K562 (cell line): Measurements from ENCODE around the gene CHST15. TPM values are rescaled to one million over a fixed set of nuclear protein-coding genes. Genes with fewer than 3 reads are reported as not detected.

ENCODE experiments used
- ATAC-seq: fragments of 200-7000 bp; cut with Tn5 transposase; 3 replicates; pipeline ENCODE4 v1.9.1; 2020; ENCODE audit warnings: moderate library complexity
- BruUV-seq: library from RNA; stranded (reverse); fragments of 400-500 nt; replicated peaks from 2 replicates; lab custom pipeline; 2021; lab: Mats Ljungman, UMichigan
- CTCF ChIA-PET: fragments of 300-600 bp; formaldehyde crosslinking; extraction: SDS; loops from one replicate; lab custom pipeline; 2021; ENCODE audit warnings: low intra/inter-chr PET ratio; lab: Yijun Ruan, JAX
- POLR2A ChIA-PET: fragments of 300-600, 350-650 bp; sonication (Branson Sonifier 250); formaldehyde crosslinking; extraction: SDS; loops from one replicate; lab custom pipeline; 2021; ENCODE audit warnings: antibody characterized with exemption, inconsistent platforms; lab: Yijun Ruan, JAX
- DNase-seq, 4 experiments: peaks; one replicate each; pipeline versions ENCODE4 v3.0.0 to v3.0.0-alpha.2; 2011 to 2018; ENCODE audit warnings: low spot score in 3 of 4, mixed read lengths in 3 of 4; ENCODE audit errors: extremely low read depth in 1 of 4
- FAIRE-seq: peaks from 2 replicates; lab custom pipeline; 2011; peaks lifted over from hg19 to GRCh38; lab: Jason Lieb, UNC
- H2AFZ ChIP-seq: 2 replicates; pipeline ENCODE4 v1.6.0; 2011; ENCODE audit warnings: low read depth, low read length, control low read depth, inconsistent platforms
- H3K27ac ChIP-seq: fragments of 200-600 bp; 3 replicates; pipeline ENCODE4 v1.8.0; 2011; ENCODE audit warnings: low read depth, mild to moderate bottlenecking, control low read depth, inconsistent platforms, low read length, moderate library complexity, mixed read lengths; ENCODE audit errors: extremely low read depth
- H3K27me3 ChIP-seq, 2 experiments: fragments of 300-600 bp in 1 of 2; 2 replicates in 1 of 2; 3 replicates in 1 of 2; pipeline versions ENCODE4 v1.6.0 to v1.8.0; 2011; ENCODE audit warnings: inconsistent platforms in 2 of 2, low read length in 2 of 2, mild to moderate bottlenecking in 1 of 2, mixed read lengths in 1 of 2, moderate library complexity in 1 of 2; ENCODE audit not compliant: control insufficient read depth in 2 of 2, insufficient read depth in 2 of 2
- H3K36me3 ChIP-seq: fragments of 300-600 bp; 3 replicates; pipeline ENCODE4 v1.8.0; 2011; ENCODE audit warnings: mild to moderate bottlenecking, low read length, inconsistent platforms; ENCODE audit not compliant: control insufficient read depth, insufficient read depth
- H3K4me1 ChIP-seq, 2 experiments: fragments of 200-600 bp in 1 of 2; replicated peaks in 1 of 2; 2 replicates in 1 of 2; 3 replicates in 1 of 2; pipeline versions ENCODE4 v1.5.1 to v1.8.0; 2011; ENCODE audit warnings: inconsistent platforms in 2 of 2, low read length in 2 of 2, mild to moderate bottlenecking in 1 of 2, mixed read lengths in 1 of 2, moderate library complexity in 1 of 2; ENCODE audit not compliant: control insufficient read depth in 2 of 2, insufficient read depth in 2 of 2
- H3K4me2 ChIP-seq: 2 replicates; pipeline ENCODE4 v1.6.1; 2011; ENCODE audit warnings: low read length, control low read depth, inconsistent platforms, mixed read lengths; ENCODE audit not compliant: insufficient read depth
- H3K4me3 ChIP-seq: fragments of 200-600 bp; sonication (generic), shearing (Covaris generic); 2 replicates; pipeline ENCODE4 v1.5.1; 2016; ENCODE audit warnings: control low read depth, inconsistent platforms
- H3K79me2 ChIP-seq: fragments of 200-600 bp; 3 replicates; pipeline ENCODE4 v1.8.0; 2011; ENCODE audit warnings: low read length, inconsistent platforms; ENCODE audit not compliant: control insufficient read depth, insufficient read depth
- H3K9ac ChIP-seq, 2 experiments: 2 replicates each; pipeline versions ENCODE4 v1.6.0 to v1.6.1; 2011; ENCODE audit warnings: low read depth in 2 of 2, low read length in 2 of 2, control low read depth in 1 of 2, inconsistent platforms in 1 of 2, mild to moderate bottlenecking in 1 of 2, mixed read lengths in 1 of 2; ENCODE audit not compliant: insufficient read depth in 1 of 2
- H3K9me1 ChIP-seq: one replicate; pipeline ENCODE4 v1.6.0; 2011; ENCODE audit warnings: inconsistent platforms, mild to moderate bottlenecking, low read length, moderate library complexity; ENCODE audit not compliant: control insufficient read depth, insufficient read depth
- H3K9me3 ChIP-seq: replicated peaks from 2 replicates; pipeline ENCODE4 v1.5.1; 2011; ENCODE audit warnings: low read depth, low read length, inconsistent platforms; ENCODE audit not compliant: control insufficient read depth, insufficient read depth
- H4K20me1 ChIP-seq: replicated peaks from 2 replicates; pipeline ENCODE4 v1.6.1; 2011; ENCODE audit warnings: low read length, inconsistent platforms, mixed read lengths; ENCODE audit not compliant: control insufficient read depth, insufficient read depth
- BRF1 ChIP-seq: IDR thresholded peaks from 3 replicates; pipeline ENCODE4 v1.6.1; 2011; ENCODE audit warnings: borderline replicate concordance, mild to moderate bottlenecking; ENCODE audit not compliant: insufficient read length; ENCODE audit errors: extremely low read depth
- CREB3L1 ChIP-seq: fragments of 450-650 bp; IDR thresholded peaks from 2 replicates; pipeline ENCODE4 v1.6.1; 2014; ENCODE audit warnings: low read depth, mild to moderate bottlenecking, moderate library complexity, borderline replicate concordance
- E4F1 ChIP-seq: fragments of 250-450 bp; sonication (Bioruptor Pico); IDR thresholded peaks from 2 replicates; pipeline ENCODE4 v1.5.0; 2021; ENCODE audit warnings: mild to moderate bottlenecking, borderline replicate concordance
- NCOA6 ChIP-seq: fragments of 450-650 bp; IDR thresholded peaks from 2 replicates; pipeline ENCODE4 v1.6.1; 2017; ENCODE audit warnings: mild to moderate bottlenecking
- OTX1 ChIP-seq: fragments of 450-650 bp; formaldehyde crosslinking; IDR thresholded peaks from 2 replicates; pipeline ENCODE4 v1.4.0; 2022; ENCODE audit warnings: mild to moderate bottlenecking
- PML ChIP-seq: IDR thresholded peaks from 2 replicates; pipeline ENCODE4 v1.6.1; 2012; ENCODE audit warnings: low read length, inconsistent platforms
- POLR2AphosphoS2 ChIP-seq: IDR thresholded peaks from 2 replicates; pipeline ENCODE4 v1.6.1; 2012; ENCODE audit warnings: low read length, improper control_type of control experiment
- SRSF9 ChIP-seq: fragments of 200-400 bp; formaldehyde crosslinking; IDR thresholded peaks from 2 replicates; pipeline ENCODE4 v1.6.1; 2017; ENCODE audit warnings: low read depth, low read length, borderline replicate concordance
- TSC22D4 ChIP-seq: fragments of 450-650 bp; IDR thresholded peaks from 2 replicates; pipeline ENCODE4 v1.6.1; 2016; ENCODE audit warnings: missing genetic modification characterization, missing biosample characterization, control low read depth
- ZNF143 ChIP-seq: sonication (generic); formaldehyde crosslinking; IDR thresholded peaks from 2 replicates; pipeline ENCODE4 v1.9.0; 2022; ENCODE audit warnings: mild to moderate bottlenecking, missing genetic modification reagents
- ZNF217 ChIP-seq: sonication (generic); formaldehyde crosslinking; IDR thresholded peaks from 2 replicates; pipeline ENCODE4 v1.8.0; 2022; ENCODE audit warnings: mild to moderate bottlenecking, missing genetic modification reagents
- ZNF766 ChIP-seq: fragments of 200-800 bp; sonication (Bioruptor generic); conservative IDR thresholded peaks from 2 replicates; pipeline ENCODE4 v1.6.1; 2016; ENCODE audit warnings: missing genetic modification characterization, missing compliant biosample characterization
- WGBS: fragments of 100-300 bp; shearing (Covaris generic); methylation state at CpG from one replicate; pipeline ENCODE4 v1.1.6; 2016; ENCODE audit warnings: low coverage, mixed read lengths; ENCODE audit not compliant: insufficient coverage; ENCODE audit errors: missing lambda C conversion rate; 5-methylcytosine and 5-hydroxymethylcytosine counted together
- in situ Hi-C: fragments of 300-500 bp; cut with MboI; formaldehyde crosslinking; loops from 4 replicates; pipeline ENCODE4 v1.15.0; 2018; ENCODE audit warnings: inconsistent platforms, mixed read lengths
- intact Hi-C: fragments of 100-400 bp; cut with micrococcal nuclease; formaldehyde crosslinking; loops from 2 replicates; pipeline ENCODE4 v1.14.2; 2022
- polyA plus RNA-seq, 8 experiments: library from polyadenylated mRNA; depleted of rRNA in 4 of 8; stranded (reverse) in 5 of 8; unstranded in 3 of 8; fragments of >200 nt; fragmentation: Nextera tagmentation in 2 of 8; fragmentation: Illumina TruSeq in 1 of 8; extraction: Ambion mirVana in 2 of 8; extraction: Trizol in 1 of 8; gene quantifications; 2 replicates each; pipeline versions ENCODE4 v1.2.1 to v1.2.3, GENCODE V29; 2011 to 2014; ENCODE audit warnings: inconsistent platforms in 1 of 8, missing spikeins in 1 of 8
- total RNA-seq, 7 experiments: library from RNA; depleted of rRNA in 6 of 7; stranded (reverse); fragments of >200 nt in 6 of 7; fragmentation: Illumina TruSeq in 2 of 7; extraction: Trizol in 2 of 7; gene quantifications; 2 replicates each; pipeline versions ENCODE4 v1.2.1 to v1.2.3, GENCODE V29; 2011 to 2021; ENCODE audit warnings: low replicate concordance in 1 of 7
- TF ChIP-seq, protein P1 (sequence below): fragments of 450-650 bp; conservative IDR thresholded peaks from 2 replicates; pipeline ENCODE4 v1.6.1; 2016; ENCODE audit warnings: missing genetic modification characterization, low read depth, mild to moderate bottlenecking, control low read depth, missing compliant biosample characterization
- TF ChIP-seq, protein P2 (sequence below): fragments of 450-650 bp; formaldehyde crosslinking; IDR thresholded peaks from 2 replicates; pipeline ENCODE4 v1.4.0; 2022; ENCODE audit warnings: mild to moderate bottlenecking, moderate library complexity
- TF ChIP-seq, protein P3 (sequence below): fragments of 450-650 bp; IDR thresholded peaks from 2 replicates; pipeline ENCODE4 v1.7.0; 2016; ENCODE audit warnings: borderline replicate concordance

The CHST15 gene
- total and polyA plus RNA-seq, 9 of the 15 experiments (the other 6 are each of a cell fraction or from before 2014, with no cell fraction given), result 0.04 to 0.16 (median 0.08) TPM

GRCh38 chr10:123964953-123965352 lies 128.4 kb downstream of the CHST15 start:
- WGBS, result 21% methylated on average over 2 of the region's 3 CpGs
- Histone ChIP-seq H3K9me3 (no peaks in the 10 kb centered on the region), H3K27ac (no peak overlapping the region), H3K4me1 (no peaks in the 10 kb centered on the region), H2AFZ (no peak overlapping the region), H3K36me3 (no peaks in the 10 kb centered on the region), H3K27me3 (peaks cover 0 to 2% of the 10 kb centered on the region in 2 experiments; a peak in 2 of 5 replicates), H3K9ac (no peak overlapping the region), H4K20me1 (no peaks in the 10 kb centered on the region; the same call in 1 of the 2 replicates), H3K4me2 (no peak overlapping the region), H3K4me3 (no peak overlapping the region), H3K79me2 (no peaks in the 10 kb centered on the region), H3K9me1 (no peaks in the 10 kb centered on the region)
- in situ Hi-C loops (loop anchor here (5.0 to 25.0 kb wide), 2 partner anchors 383 to 928 kb away; no protein-coding TSS in a partner anchor), intact Hi-C loops (loop anchor here (10.0 kb wide), 1 partner anchor 280 kb away; no protein-coding TSS in a partner anchor)
- ATAC-seq, result no peak
- POLR2A ChIA-PET, result interaction anchor here (0.6 kb wide), 1 partner anchor 90 kb away, joined by 3 read pairs; no protein-coding TSS in a partner anchor
- no peak for DNase-seq
- CTCF ChIA-PET, result no interaction called here
- no TSS peak for BruUV-seq
- FAIRE-seq, result no peak
- no peak for TF ChIP-seq BRF1
- TF ChIP-seq TSC22D4 (tag), result no peak
- TF ChIP-seq SRSF9, result no peak
- no peak for TF ChIP-seq CREB3L1
- TF ChIP-seq ZNF766 (CRISPR knock-in tag), result no peak
- no peak for TF ChIP-seq OTX1
- no peak for TF ChIP-seq ZNF217 (CRISPR knock-in tag)
- TF ChIP-seq, protein P1, sequence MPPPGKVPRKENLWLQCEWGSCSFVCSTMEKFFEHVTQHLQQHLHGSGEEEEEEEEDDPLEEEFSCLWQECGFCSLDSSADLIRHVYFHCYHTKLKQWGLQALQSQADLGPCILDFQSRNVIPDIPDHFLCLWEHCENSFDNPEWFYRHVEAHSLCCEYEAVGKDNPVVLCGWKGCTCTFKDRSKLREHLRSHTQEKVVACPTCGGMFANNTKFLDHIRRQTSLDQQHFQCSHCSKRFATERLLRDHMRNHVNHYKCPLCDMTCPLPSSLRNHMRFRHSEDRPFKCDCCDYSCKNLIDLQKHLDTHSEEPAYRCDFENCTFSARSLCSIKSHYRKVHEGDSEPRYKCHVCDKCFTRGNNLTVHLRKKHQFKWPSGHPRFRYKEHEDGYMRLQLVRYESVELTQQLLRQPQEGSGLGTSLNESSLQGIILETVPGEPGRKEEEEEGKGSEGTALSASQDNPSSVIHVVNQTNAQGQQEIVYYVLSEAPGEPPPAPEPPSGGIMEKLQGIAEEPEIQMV (tag), result no peak
- TF ChIP-seq POLR2AphosphoS2, result no peak
- TF ChIP-seq, protein P2, sequence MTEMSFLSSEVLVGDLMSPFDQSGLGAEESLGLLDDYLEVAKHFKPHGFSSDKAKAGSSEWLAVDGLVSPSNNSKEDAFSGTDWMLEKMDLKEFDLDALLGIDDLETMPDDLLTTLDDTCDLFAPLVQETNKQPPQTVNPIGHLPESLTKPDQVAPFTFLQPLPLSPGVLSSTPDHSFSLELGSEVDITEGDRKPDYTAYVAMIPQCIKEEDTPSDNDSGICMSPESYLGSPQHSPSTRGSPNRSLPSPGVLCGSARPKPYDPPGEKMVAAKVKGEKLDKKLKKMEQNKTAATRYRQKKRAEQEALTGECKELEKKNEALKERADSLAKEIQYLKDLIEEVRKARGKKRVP (CRISPR knock-in tag), result no peak
- TF ChIP-seq, protein P3, sequence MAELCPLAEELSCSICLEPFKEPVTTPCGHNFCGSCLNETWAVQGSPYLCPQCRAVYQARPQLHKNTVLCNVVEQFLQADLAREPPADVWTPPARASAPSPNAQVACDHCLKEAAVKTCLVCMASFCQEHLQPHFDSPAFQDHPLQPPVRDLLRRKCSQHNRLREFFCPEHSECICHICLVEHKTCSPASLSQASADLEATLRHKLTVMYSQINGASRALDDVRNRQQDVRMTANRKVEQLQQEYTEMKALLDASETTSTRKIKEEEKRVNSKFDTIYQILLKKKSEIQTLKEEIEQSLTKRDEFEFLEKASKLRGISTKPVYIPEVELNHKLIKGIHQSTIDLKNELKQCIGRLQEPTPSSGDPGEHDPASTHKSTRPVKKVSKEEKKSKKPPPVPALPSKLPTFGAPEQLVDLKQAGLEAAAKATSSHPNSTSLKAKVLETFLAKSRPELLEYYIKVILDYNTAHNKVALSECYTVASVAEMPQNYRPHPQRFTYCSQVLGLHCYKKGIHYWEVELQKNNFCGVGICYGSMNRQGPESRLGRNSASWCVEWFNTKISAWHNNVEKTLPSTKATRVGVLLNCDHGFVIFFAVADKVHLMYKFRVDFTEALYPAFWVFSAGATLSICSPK, result no peak
- TF ChIP-seq ZNF143 (CRISPR knock-in tag), result no peak
- TF ChIP-seq PML, result no peak
- no peak for TF ChIP-seq NCOA6
- no peak for TF ChIP-seq E4F1 (CRISPR knock-in tag)
